SK-N-SH treated with all-trans-retinoic acid at 6 μM for 48 hours (cell line): ENCODE data around the gene ZBTB11.

Experiments
- ARNTL ChIP-seq: fragments of 450-650 bp; formaldehyde crosslinking; IDR thresholded peaks from 2 replicates; pipeline ENCODE4 v1.5.0; 2020; ENCODE audit warnings: low read depth, mild to moderate bottlenecking, moderate library complexity, borderline replicate concordance
- ZFP3 ChIP-seq: fragments of 250-450 bp; sonication (Bioruptor Pico); IDR thresholded peaks from 2 replicates; pipeline ENCODE4 v1.5.0; 2020; ENCODE audit warnings: mild to moderate bottlenecking, moderate library complexity
- TF ChIP-seq, protein P1 (sequence below): fragments of 250-450 bp; sonication (Bioruptor Pico); IDR thresholded peaks from 2 replicates; pipeline ENCODE4 v1.5.1; 2020; ENCODE audit warnings: low read depth, mild to moderate bottlenecking, moderate library complexity

GRCh38 chr3:101665357-101665756, 11.6 kb downstream of the ZBTB11 start:
- no peak for TF ChIP-seq ARNTL (CRISPR knock-in tag)
- TF ChIP-seq, protein P1, sequence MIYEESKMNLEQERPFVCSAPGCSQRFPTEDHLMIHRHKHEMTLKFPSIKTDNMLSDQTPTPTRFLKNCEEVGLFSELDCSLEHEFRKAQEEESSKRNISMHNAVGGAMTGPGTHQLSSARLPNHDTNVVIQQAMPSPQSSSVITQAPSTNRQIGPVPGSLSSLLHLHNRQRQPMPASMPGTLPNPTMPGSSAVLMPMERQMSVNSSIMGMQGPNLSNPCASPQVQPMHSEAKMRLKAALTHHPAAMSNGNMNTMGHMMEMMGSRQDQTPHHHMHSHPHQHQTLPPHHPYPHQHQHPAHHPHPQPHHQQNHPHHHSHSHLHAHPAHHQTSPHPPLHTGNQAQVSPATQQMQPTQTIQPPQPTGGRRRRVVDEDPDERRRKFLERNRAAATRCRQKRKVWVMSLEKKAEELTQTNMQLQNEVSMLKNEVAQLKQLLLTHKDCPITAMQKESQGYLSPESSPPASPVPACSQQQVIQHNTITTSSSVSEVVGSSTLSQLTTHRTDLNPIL (CRISPR knock-in tag), result no peak
- no peak for TF ChIP-seq ZFP3 (CRISPR knock-in tag)
